HG02973 (cell line): Measurements from ENCODE around the gene GMCL1.
"Not testable (repeated sequence)": the region's sequence is repeated elsewhere in the genome, so short reads cannot be mapped to it uniquely, and the experiment has no call there.

ENCODE experiments used
- ATAC-seq: cut with Tn5 transposase; IDR thresholded peaks from one replicate; pipeline ENCODE4 v1.9.1; 2021; ENCODE audit warnings: moderate library complexity; ENCODE audit not compliant: unreplicated experiment

GMCL1 gene

GRCh38 chr2:69805887-69806286 is 23.6 kb upstream of the GMCL1 start:
- ATAC-seq: no peak

GRCh38 chr2:69807821-69808540 is 21.5 kb upstream of the GMCL1 start:
- ATAC-seq: no peak

- ATAC-seq: no peak
Measured at GRCh38 chr2:69810550-69810949, 18.9 kb upstream of the GMCL1 start.

DNA sequence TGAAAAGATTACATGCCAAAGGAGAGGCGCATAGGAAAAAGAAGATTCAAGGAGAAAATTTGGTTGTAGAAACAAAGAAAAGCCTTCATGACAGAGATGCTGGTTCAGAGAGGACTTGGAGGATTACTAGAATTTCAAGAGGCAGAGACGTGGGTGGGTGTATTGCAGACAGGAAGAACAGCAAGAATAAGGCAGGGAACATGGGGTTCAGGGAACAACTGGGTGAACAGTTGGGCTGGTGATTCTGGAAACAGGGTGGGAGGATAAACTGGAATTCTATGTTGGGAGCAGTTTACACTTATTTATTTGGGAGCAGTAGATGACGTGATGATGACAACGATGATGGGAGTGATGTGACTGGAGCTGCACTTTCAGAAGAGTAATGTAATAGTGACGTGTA is 18.4 kb upstream of the GMCL1 start:
- no peak for ATAC-seq

- ATAC-seq: no peak
Measured at GRCh38 chr2:69811591-69811990, 17.9 kb upstream of the GMCL1 start.

- ATAC-seq: no peak
Measured at GRCh38 chr2:69815717-69816116, 13.7 kb upstream of the GMCL1 start.

GRCh38 chr2:69816923-69817542 is 12.4 kb upstream of the GMCL1 start:
- ATAC-seq: no peak

- no peak for ATAC-seq
Measured at GRCh38 chr2:69817729-69818501, 11.5 kb upstream of the GMCL1 start.

DNA sequence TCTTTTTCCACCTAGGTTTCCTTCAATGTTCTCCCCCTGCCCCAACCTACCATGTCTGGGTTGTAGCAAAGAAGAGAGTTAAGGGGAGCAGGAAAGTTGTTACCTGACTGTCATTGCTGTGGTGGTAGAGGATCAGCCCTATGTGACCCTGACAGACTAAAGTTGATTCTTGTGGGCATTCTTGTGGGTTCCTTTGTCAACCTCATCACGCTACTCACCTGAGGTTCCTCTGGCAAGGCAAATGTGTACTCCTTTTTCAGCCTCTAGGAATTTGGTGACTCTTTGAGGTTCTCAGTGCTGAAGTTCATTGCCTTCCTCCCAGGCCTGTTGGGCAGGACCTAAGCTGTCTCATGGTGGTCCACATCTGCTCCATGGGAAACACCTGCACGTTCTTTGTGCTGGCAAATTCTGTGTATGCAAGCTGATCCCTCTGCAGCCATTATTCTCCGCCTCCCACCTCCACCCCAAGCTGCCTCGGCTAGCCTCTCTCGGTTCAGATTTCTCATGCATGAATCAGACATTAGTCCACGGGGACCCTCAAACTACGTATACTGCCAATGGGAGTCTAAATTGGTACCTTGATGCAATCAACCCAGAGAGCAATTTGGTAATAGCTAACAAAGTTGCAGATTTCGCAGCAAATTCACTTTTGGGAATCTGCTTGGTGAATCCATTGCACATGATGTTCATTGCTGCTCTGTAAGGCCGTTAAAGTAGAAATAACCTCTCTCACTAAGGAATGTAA is 1.5 kb upstream of the GMCL1 start:
- no peak for ATAC-seq

DNA sequence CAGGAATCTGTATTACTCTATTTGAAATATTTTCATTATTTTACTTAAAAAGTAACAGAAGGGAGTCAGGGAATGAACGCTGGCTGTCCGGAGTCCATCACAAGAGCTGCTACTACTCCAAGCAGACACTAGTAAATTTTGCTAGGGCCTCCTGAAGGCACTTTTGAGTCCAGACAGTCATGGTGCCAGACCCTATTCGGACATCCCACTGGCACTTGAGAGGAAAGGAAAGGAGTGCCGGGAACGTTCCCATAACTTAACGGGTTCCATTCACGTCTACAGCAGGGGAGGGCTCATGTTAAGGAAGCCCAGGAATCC is 563 bp upstream of the GMCL1 start:
- peak; percentile 1 for ATAC-seq

DNA sequence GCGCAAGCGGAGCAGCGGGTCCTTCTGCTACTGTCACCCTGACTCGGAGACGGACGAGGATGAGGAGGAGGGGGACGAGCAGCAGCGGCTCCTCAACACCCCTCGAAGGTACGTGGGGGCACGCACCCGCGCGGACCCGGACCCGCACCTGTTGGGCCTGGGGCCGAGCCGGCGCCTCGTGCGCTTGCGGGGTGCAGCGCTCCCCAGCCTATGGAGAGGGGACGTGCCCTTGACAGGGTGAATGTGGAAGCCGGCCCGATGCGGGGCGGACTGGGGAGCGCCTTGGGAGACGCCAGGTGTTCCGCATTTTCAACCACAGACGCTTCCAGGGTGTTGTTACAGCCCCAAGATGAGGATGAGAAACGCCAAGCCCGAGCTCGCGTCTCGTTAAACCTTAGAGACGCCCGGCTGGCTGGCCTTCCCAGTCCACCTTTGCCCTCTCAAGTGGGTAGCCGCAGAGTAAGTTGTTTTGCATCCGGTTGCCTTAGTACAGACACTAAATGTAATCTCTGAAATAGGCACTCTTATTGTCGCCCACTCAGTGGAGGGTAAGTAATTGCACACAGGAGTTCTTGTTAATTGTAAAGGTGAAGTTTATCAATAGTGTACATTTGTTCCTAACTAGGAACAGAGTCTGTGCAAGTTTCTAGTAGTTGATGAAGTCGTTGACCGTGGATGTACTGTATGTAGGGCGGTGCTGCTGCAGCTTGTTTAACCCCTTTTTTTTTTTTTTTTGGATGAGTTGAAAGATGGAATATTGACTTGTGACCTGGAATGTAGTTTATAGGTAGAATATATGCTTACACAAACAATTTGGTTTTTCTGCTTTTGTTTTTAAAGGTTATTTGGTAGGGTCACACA is 815 bp downstream of the GMCL1 start:
- peak; percentile 21 for ATAC-seq

DNA sequence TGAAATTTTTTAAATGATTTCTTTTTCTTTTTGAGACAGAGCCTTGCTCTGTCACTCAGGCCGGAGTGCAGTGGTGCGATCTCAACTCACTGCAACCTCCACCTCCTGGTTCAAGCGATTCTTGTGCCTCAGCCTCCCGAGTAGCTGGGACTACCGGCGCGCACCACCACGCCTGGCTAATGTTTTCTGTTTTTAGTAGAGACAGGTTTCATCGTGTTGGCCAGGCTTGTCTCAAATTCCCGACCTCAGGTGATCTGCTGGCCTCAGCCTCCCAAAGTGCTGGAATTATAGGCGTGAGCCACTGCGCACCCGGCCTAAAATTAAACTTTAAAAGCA is 1.4 kb downstream of the GMCL1 start:
- not testable (repeated sequence) for ATAC-seq

DNA sequence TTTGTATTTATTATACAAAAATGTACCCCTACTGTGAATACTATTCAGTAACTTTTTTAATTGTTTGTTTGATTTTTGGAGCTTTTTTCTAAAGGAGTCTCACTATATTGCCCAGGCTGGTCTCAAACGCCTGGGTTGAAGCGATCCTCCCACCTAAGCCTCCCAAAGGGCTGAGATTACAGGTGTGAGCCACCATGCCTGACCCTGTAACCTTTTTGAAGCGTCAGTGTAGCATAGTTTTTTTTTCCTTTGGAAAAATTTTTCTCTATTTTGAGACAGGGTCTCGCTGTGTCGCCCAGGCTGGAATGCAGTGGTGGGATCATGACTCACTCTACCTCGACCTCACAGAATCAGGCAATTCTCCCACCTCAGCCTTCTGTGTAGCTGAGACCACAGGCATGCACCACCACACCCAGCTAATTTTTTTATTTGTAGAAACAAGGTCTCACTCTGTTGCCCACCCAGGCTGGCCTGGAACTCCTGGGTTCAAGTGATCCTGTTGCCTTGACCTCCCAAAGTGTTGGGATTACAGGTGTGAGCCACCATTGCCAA is 2.0 kb downstream of the GMCL1 start:
- no peak for ATAC-seq

- no peak for ATAC-seq
Measured at GRCh38 chr2:69833752-69834151, 4.3 kb downstream of the GMCL1 start.

DNA sequence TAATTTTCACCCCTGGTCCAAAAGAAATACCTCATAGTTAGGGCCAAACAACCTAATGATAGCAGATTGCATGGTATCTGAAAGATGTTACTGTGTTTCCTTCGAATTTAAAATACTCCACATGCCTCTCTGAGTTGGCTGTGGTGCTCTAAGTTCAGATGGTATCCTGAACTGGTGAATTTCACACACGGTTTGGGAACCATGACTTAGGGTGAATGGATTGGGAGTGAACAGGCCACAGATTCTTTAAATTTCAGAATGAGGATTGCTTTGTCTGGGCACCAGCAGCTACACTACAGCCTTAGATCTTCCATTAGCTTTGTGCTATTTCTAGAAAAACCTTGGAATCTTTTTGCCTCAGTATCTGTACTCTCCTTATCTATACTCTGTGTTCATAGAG is 6.2 kb downstream of the GMCL1 start:
- ATAC-seq: no peak

DNA sequence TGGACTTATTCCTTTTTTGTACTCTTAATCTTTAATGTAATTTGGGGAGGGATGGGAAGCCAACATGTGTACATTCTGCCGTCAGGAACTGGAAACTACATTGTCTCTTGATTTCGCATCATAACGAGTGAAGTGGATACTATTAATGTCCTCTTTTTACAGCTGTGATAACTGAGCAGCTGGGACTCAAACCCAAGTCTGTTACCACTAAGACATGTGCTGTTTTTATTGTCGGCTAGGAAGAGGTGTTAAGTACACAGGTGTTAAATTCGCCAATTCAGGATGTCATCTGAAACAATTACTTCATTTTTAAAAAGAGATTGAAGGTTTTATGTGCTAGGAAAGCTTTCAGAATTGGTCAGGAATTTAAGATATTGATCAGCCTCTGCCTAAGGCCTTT is 6.9 kb downstream of the GMCL1 start:
- no peak for ATAC-seq

DNA sequence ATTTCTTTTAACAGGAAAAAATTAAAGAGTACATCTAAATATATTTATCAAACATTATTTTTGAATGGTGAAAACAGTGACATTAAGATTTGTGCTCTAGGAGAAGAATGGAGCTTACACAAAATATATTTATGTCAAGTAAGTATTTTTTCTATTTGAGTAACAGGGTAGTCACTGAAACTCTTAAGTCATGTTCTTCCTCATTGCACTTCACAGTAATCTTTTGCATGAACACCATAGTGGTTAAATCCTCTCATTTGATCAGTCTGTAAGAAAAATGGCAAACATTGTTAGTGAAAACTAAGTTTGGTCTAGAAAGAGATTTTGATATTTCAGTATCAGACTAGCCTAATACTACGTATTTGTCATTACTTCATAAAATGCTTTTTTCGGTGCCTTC is 8.1 kb downstream of the GMCL1 start:
- no peak for ATAC-seq

DNA sequence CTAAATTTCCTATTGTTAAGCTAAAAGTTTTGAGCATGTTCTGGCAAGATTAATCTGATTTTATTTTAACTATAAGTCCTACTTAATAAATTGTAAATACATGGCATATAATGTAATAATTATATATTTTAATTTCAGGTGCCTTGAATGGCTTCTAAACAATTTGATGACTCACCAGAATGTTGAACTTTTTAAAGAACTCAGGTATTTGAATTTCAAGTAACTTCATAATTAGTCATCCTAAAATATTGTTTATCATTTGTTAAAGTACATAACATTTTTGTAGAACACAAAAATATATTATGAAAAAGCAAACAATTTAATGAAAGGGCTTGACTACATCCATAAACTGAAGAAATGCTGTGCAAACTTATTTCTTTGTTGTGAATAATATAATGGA is 14.5 kb downstream of the GMCL1 start:
- no peak for ATAC-seq

DNA sequence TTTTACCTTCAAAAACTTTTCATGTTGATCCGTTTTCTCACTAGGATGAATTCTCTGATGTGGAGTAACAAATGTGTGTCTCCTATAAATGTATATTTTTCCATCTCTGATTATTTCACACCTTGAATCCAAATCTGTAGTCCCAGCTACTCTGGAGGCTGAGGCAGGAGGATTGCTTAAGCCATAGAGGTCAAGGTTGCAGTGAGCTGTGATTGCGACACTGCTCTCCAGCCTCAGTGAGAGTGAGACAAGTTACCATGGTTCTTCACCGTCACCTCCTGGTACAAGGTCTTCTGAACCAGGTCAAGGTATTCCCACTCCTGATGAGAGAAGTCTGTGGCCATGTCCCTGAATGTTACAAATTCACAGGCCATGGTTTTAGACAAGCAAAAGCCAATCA is 15.1 kb downstream of the GMCL1 start:
- no peak for ATAC-seq
